Uterus (tissue), 2 donors: ENCODE data around the gene ENPP4.

Experiments used
- POLR2A ChIP-seq, 2 donors: fragments of 450-650 bp; IDR thresholded peaks; one replicate each; pipeline ENCODE4 v1.6.1; 2016; ENCODE audit warnings: antibody characterized with exemption in 2 of 2, mild to moderate bottlenecking in 1 of 2, moderate library complexity in 1 of 2
- TF ChIP-seq, protein P1 (sequence below), 4 experiments: fragments of 200-600 bp in 2 of 4; fragments of 450-650 bp in 2 of 4; sonication (generic) in 2 of 4; IDR thresholded peaks; one replicate each; pipeline ENCODE4 v1.5.1; 2016 to 2019; ENCODE audit warnings: antibody characterized with exemption in 4 of 4, mild to moderate bottlenecking in 2 of 4, moderate library complexity in 1 of 4

DNA sequence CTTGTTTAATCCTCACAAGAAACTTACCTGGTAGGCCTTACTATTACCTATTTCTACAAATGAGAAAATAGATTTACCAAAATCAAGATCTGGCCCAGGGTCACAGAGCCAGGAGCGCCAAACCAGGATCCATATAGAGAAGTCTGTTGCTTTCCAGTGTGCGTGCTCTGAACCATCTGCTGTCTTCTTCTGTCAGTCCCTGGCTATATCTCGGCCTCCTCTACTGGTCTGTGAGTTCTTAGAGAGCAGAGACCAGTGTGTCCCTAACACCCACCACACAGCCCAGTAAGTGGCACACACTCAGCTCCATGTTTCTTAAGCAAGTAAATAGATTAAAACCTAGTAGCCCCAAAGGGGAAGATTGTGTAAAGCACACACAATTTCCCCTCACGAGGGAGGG is 59.9 kb downstream of the ENPP4 start:
- TF ChIP-seq, protein P1, sequence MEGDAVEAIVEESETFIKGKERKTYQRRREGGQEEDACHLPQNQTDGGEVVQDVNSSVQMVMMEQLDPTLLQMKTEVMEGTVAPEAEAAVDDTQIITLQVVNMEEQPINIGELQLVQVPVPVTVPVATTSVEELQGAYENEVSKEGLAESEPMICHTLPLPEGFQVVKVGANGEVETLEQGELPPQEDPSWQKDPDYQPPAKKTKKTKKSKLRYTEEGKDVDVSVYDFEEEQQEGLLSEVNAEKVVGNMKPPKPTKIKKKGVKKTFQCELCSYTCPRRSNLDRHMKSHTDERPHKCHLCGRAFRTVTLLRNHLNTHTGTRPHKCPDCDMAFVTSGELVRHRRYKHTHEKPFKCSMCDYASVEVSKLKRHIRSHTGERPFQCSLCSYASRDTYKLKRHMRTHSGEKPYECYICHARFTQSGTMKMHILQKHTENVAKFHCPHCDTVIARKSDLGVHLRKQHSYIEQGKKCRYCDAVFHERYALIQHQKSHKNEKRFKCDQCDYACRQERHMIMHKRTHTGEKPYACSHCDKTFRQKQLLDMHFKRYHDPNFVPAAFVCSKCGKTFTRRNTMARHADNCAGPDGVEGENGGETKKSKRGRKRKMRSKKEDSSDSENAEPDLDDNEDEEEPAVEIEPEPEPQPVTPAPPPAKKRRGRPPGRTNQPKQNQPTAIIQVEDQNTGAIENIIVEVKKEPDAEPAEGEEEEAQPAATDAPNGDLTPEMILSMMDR (IDR thresholded peaks at IDR 0.05) = no peak
- no peak for TF ChIP-seq POLR2A (IDR thresholded peaks at IDR 0.05)
